HepG2 (cell line): Measurements from ENCODE around the gene SLC2A10. TPM values are rescaled to one million over a fixed set of nuclear protein-coding genes. Genes with fewer than 3 reads are reported as not detected.
A peak's percentile ranks its signal among the peaks of the same experiment; 100 is the strongest.

Experiments
- BRF2 ChIP-seq: sonication (generic); formaldehyde crosslinking; IDR thresholded peaks from 2 replicates; pipeline ENCODE4 v1.8.1; 2022; ENCODE audit warnings: mild to moderate bottlenecking, missing genetic modification reagents
- FOXJ3 ChIP-seq: sonication (generic); formaldehyde crosslinking; IDR thresholded peaks from 2 replicates; pipeline ENCODE4 v1.4.0; 2020; ENCODE audit warnings: missing genetic modification reagents, mild to moderate bottlenecking, borderline replicate concordance
- NCOA5 ChIP-seq: sonication (generic); formaldehyde crosslinking; IDR thresholded peaks from 2 replicates; pipeline ENCODE4 v1.4.0; 2020; ENCODE audit warnings: missing genetic modification reagents
- NFRKB ChIP-seq: fragments of 450-650 bp; IDR thresholded peaks from 2 replicates; pipeline ENCODE4 v1.6.1; 2017
- POLR2A ChIP-seq, 2 experiments: IDR thresholded peaks; 2 replicates each; pipeline ENCODE4 v1.6.1; 2011; ENCODE audit warnings: low read depth in 2 of 2, low read length in 2 of 2, mild to moderate bottlenecking in 1 of 2, moderate library complexity in 1 of 2; ENCODE audit not compliant: insufficient read depth in 1 of 2
- SMAD3 ChIP-seq: sonication (generic); formaldehyde crosslinking; IDR thresholded peaks from 2 replicates; pipeline ENCODE4 v1.4.0; 2020; ENCODE audit warnings: missing genetic modification reagents
- SP1 ChIP-seq, 2 experiments: fragments of 450-650 bp in 1 of 2; sonication (generic) in 1 of 2; formaldehyde crosslinking in 1 of 2; IDR thresholded peaks; 2 replicates each; pipeline versions ENCODE4 v1.4.0 to v1.6.1; 2016 to 2020; ENCODE audit warnings: missing genetic modification reagents in 1 of 2
- ZNF256 ChIP-seq: sonication (generic); formaldehyde crosslinking; conservative IDR thresholded peaks from 2 replicates; pipeline ENCODE4 v1.4.0; 2020; ENCODE audit warnings: missing genetic modification reagents
- ZSCAN29 ChIP-seq: sonication (generic); formaldehyde crosslinking; conservative IDR thresholded peaks from 2 replicates; pipeline ENCODE4 v1.4.0; 2020; ENCODE audit warnings: mild to moderate bottlenecking, missing genetic modification reagents
- ZSCAN5A ChIP-seq: sonication (generic); formaldehyde crosslinking; IDR thresholded peaks from 2 replicates; pipeline ENCODE4 v1.8.0; 2022; ENCODE audit warnings: mild to moderate bottlenecking, missing genetic modification reagents, borderline replicate concordance
- ZZZ3 ChIP-seq: sonication (generic); formaldehyde crosslinking; IDR thresholded peaks from 2 replicates; pipeline ENCODE4 v1.4.0; 2020; ENCODE audit warnings: missing genetic modification reagents, mild to moderate bottlenecking, borderline replicate concordance
- polyA plus RNA-seq, 8 experiments: library from polyadenylated mRNA; depleted of rRNA in 3 of 8; stranded (reverse) in 7 of 8; unstranded in 1 of 8; fragments of >200 nt; fragmentation: Illumina TruSeq in 4 of 8; extraction: Trizol in 4 of 8; gene quantifications; 2 replicates each; pipeline versions ENCODE4 v1.2.1 to v1.2.3, GENCODE V29; 2011 to 2016; ENCODE audit warnings: low read depth in 4 of 8, missing spikeins in 1 of 8, mixed read lengths in 1 of 8; ENCODE audit not compliant: insufficient read depth in 1 of 8
- total RNA-seq, 5 experiments: library from RNA; depleted of rRNA; stranded (reverse); fragments of >200 nt; fragmentation: Illumina TruSeq; extraction: Trizol; gene quantifications; 2 replicates each; pipeline ENCODE4 v1.2.3, GENCODE V29; 2016; ENCODE audit warnings: low read depth in 1 of 5
- TF ChIP-seq, protein P1 (sequence below): sonication (generic); formaldehyde crosslinking; IDR thresholded peaks from 2 replicates; pipeline ENCODE4 v1.5.0; 2020; ENCODE audit warnings: mild to moderate bottlenecking, missing genetic modification reagents, borderline replicate concordance
- TF ChIP-seq, protein P2 (sequence below), 2 experiments: sonication (generic) in 1 of 2; formaldehyde crosslinking in 1 of 2; IDR thresholded peaks; 2 replicates each; pipeline versions ENCODE4 v1.4.0 to v1.6.1; 2016 to 2020; ENCODE audit warnings: borderline replicate concordance in 1 of 2, low read depth in 1 of 2, mild to moderate bottlenecking in 1 of 2, missing genetic modification reagents in 1 of 2

SLC2A10 gene
- total and polyA plus RNA-seq, 2 of the 13 experiments (the other 11 are each of a cell fraction or from before 2014, with no cell fraction given): 16.0 to 18.4 TPM

GRCh38 chr20:46666818-46667515 lies 42.5 kb upstream of the SLC2A10 start (continued):
- TF ChIP-seq ZSCAN5A: peak; percentile 98
- no peak for TF ChIP-seq ZZZ3
- TF ChIP-seq, protein P1, sequence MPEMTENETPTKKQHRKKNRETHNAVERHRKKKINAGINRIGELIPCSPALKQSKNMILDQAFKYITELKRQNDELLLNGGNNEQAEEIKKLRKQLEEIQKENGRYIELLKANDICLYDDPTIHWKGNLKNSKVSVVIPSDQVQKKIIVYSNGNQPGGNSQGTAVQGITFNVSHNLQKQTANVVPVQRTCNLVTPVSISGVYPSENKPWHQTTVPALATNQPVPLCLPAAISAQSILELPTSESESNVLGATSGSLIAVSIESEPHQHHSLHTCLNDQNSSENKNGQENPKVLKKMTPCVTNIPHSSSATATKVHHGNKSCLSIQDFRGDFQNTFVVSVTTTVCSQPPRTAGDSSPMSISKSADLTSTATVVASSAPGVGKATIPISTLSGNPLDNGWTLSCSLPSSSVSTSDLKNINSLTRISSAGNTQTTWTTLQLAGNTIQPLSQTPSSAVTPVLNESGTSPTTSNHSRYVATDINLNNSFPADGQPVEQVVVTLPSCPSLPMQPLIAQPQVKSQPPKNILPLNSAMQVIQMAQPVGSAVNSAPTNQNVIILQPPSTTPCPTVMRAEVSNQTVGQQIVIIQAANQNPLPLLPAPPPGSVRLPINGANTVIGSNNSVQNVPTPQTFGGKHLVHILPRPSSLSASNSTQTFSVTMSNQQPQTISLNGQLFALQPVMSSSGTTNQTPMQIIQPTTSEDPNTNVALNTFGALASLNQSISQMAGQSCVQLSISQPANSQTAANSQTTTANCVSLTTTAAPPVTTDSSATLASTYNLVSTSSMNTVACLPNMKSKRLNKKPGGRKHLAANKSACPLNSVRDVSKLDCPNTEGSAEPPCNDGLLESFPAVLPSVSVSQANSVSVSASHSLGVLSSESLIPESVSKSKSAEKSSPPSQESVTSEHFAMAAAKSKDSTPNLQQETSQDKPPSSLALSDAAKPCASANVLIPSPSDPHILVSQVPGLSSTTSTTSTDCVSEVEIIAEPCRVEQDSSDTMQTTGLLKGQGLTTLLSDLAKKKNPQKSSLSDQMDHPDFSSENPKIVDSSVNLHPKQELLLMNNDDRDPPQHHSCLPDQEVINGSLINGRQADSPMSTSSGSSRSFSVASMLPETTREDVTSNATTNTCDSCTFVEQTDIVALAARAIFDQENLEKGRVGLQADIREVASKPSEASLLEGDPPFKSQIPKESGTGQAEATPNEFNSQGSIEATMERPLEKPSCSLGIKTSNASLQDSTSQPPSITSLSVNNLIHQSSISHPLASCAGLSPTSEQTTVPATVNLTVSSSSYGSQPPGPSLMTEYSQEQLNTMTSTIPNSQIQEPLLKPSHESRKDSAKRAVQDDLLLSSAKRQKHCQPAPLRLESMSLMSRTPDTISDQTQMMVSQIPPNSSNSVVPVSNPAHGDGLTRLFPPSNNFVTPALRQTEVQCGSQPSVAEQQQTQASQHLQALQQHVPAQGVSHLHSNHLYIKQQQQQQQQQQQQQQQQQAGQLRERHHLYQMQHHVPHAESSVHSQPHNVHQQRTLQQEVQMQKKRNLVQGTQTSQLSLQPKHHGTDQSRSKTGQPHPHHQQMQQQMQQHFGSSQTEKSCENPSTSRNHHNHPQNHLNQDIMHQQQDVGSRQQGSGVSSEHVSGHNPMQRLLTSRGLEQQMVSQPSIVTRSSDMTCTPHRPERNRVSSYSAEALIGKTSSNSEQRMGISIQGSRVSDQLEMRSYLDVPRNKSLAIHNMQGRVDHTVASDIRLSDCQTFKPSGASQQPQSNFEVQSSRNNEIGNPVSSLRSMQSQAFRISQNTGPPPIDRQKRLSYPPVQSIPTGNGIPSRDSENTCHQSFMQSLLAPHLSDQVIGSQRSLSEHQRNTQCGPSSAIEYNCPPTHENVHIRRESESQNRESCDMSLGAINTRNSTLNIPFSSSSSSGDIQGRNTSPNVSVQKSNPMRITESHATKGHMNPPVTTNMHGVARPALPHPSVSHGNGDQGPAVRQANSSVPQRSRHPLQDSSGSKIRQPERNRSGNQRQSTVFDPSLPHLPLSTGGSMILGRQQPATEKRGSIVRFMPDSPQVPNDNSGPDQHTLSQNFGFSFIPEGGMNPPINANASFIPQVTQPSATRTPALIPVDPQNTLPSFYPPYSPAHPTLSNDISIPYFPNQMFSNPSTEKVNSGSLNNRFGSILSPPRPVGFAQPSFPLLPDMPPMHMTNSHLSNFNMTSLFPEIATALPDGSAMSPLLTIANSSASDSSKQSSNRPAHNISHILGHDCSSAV: no peak
- peak; percentile 98 for TF ChIP-seq BRF2 (CRISPR knock-in tag)
- TF ChIP-seq SMAD3 (CRISPR knock-in tag): peak; percentile 100
- TF ChIP-seq, protein P2, sequence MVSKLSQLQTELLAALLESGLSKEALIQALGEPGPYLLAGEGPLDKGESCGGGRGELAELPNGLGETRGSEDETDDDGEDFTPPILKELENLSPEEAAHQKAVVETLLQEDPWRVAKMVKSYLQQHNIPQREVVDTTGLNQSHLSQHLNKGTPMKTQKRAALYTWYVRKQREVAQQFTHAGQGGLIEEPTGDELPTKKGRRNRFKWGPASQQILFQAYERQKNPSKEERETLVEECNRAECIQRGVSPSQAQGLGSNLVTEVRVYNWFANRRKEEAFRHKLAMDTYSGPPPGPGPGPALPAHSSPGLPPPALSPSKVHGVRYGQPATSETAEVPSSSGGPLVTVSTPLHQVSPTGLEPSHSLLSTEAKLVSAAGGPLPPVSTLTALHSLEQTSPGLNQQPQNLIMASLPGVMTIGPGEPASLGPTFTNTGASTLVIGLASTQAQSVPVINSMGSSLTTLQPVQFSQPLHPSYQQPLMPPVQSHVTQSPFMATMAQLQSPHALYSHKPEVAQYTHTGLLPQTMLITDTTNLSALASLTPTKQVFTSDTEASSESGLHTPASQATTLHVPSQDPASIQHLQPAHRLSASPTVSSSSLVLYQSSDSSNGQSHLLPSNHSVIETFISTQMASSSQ (IDR thresholded peaks at IDR 0.05; ENCODE audit: low read depth): peak; percentile 91
- TF ChIP-seq, protein P2 (CRISPR knock-in tag; IDR thresholded peaks at IDR 0.05; ENCODE audit: borderline replicate concordance): peak; percentile 98
- peak; percentile 88; the same call in 1 of the 2 replicates for TF ChIP-seq ZNF256 (CRISPR knock-in tag)
- no peak for TF ChIP-seq POLR2A (IDR thresholded peaks at IDR 0.05; ENCODE audit: insufficient read depth in 1 of 2, low read depth in 2 of 2, low read length in 2 of 2)
- TF ChIP-seq FOXJ3 (CRISPR knock-in tag): peak; percentile 100
- TF ChIP-seq SP1 (IDR thresholded peaks at IDR 0.05): no peak
- TF ChIP-seq SP1 (CRISPR knock-in tag; IDR thresholded peaks at IDR 0.05): peak; percentile 77
- TF ChIP-seq ZSCAN29: peak; percentile 94; the same call in 1 of the 2 replicates
- TF ChIP-seq NCOA5: peak; percentile 97; the same call in 1 of the 2 replicates
- no peak for TF ChIP-seq NFRKB
